Fibroblast of mammary gland (primary cell): ENCODE measurements around the gene SLC1A6.
A peak's percentile ranks its signal among the peaks of the same experiment; 100 is the strongest.
"Not testable (repeated sequence)": the region's sequence is repeated elsewhere in the genome, so short reads cannot be mapped to it uniquely, and the experiment has no call there.

Experiments used
- DNase-seq: peaks from one replicate; pipeline ENCODE4 v3.0.0-alpha.2; 2010; ENCODE audit warnings: low read depth
- H3K4me3 ChIP-seq: 2 replicates; pipeline ENCODE4 v1.5.1; 2011; ENCODE audit warnings: low read depth, mild to moderate bottlenecking, low read length, moderate library complexity; ENCODE audit not compliant: control insufficient read depth
- TF ChIP-seq, protein P1 (sequence below): conservative IDR thresholded peaks from 2 replicates; pipeline ENCODE4 v1.5.1; 2011; ENCODE audit warnings: low read depth, low read length, inconsistent platforms; ENCODE audit not compliant: control insufficient read depth, insufficient read depth

Gene SLC1A6

DNA sequence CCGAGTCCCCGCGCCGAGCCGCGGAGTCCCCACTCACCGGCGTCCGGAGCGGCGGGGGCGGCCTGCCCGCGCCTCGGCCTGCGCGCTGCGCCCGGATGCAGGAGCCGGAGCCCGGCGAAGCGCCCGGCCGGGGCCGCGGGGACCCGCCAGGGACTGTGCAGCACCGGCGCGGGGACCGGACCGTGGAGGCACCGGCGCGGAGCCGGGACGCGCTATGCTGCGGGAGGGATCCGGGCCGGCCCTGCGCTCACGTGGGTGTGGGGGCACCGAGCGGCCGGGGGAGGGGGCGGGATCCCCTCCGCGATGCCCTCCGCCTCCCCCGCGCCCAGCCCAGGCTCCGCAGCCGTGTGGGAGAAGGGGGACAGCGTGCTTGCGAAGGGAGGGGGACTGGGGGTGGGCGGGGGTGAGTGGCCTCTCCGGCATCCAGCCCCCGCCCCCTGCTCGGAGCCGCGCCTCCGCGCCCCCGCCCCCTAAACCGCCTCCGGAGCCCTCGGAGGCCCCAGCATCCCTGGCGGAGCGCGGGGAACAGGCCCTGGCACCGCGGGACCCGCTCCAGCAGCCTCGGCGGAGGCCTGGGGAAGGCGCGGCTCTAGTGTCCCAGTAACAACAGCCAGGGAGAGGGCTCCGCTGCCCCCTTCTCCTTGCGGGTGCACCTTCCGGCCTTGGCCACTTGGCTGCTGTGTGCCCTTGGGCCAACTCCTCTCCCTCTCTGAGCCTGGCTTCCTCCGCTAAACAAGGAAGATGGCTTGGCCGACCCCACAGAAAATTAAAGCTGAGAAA lies at the start of gene SLC1A6:
Gene SLC1A6, minus strand, starts transcription at position 389 of the 780 bp plus-strand sequence. CDS start 6,954 bp downstream, outside the sequence.
- TF ChIP-seq, protein P1, sequence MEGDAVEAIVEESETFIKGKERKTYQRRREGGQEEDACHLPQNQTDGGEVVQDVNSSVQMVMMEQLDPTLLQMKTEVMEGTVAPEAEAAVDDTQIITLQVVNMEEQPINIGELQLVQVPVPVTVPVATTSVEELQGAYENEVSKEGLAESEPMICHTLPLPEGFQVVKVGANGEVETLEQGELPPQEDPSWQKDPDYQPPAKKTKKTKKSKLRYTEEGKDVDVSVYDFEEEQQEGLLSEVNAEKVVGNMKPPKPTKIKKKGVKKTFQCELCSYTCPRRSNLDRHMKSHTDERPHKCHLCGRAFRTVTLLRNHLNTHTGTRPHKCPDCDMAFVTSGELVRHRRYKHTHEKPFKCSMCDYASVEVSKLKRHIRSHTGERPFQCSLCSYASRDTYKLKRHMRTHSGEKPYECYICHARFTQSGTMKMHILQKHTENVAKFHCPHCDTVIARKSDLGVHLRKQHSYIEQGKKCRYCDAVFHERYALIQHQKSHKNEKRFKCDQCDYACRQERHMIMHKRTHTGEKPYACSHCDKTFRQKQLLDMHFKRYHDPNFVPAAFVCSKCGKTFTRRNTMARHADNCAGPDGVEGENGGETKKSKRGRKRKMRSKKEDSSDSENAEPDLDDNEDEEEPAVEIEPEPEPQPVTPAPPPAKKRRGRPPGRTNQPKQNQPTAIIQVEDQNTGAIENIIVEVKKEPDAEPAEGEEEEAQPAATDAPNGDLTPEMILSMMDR, result no peak
- no peak for DNase-seq
- no peak within 1 kb of the TSS for H3K4me3 ChIP-seq

DNA sequence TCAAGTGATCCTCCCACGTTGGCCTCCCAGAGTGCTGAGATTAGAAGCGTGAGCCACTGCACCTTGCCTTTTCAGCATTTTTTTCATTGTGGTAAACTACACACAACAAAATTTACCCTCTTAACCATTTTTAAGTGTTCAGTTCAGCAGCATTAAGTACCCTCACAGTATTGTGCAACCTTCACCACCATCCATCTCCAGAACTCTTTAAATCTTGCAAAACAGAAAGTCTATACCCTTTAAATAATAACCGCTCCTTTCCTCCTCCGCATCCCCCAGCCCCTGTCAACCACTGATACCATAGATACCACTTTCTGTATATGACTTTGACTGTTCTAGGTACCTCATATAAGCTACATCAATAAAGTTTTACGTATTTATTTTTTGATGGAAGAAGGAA lies 48.8 kb upstream of the SLC1A6 start:
- no peak overlapping the region for H3K4me3 ChIP-seq
- TF ChIP-seq, protein P1, result no peak
- DNase-seq, result no peak

DNA sequence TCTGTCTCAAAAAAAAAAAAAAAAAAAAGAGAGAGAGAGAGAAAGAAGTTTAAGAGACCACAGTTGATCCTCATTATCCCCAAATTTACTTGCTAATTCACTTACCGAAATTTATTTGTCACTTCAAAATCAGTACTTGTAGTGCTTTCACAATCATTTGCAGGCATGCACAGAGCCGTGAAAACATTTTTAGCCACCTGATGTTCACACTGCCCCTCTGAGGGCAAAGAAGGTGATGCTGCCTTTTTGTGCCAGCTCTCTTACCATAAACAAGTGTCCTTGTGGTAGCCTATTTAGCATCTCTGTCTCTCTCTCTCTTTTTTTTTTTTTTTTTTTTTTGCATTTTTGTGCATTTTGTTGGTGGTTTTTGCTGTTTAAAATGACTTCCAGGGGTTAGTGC lies 45.6 kb upstream of the SLC1A6 start:
- no peak for DNase-seq
- no peak overlapping the region for H3K4me3 ChIP-seq
- TF ChIP-seq, protein P1, result no peak

DNA sequence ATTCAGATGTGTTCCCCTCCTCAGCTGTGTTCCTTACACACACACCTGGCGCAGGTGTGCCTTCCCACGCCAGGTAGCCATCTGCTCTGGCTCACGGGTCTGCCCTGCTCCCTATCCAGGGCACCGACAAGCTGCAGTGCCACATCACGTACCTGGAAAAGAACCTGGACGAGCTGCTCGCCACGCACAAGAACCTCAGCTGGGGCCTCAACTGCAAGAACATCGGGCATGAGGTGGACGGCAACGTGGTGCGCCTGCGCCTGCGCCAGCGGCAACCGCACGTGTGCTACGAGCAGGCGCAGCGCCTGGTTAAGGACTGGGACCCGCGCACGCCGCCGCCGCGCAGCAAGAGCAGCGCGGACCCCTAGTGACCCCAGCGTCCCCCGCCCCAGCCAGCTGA lies 43.1 kb upstream of the SLC1A6 start:
- TF ChIP-seq, protein P1, result no peak
- no peak overlapping the region for H3K4me3 ChIP-seq

DNA sequence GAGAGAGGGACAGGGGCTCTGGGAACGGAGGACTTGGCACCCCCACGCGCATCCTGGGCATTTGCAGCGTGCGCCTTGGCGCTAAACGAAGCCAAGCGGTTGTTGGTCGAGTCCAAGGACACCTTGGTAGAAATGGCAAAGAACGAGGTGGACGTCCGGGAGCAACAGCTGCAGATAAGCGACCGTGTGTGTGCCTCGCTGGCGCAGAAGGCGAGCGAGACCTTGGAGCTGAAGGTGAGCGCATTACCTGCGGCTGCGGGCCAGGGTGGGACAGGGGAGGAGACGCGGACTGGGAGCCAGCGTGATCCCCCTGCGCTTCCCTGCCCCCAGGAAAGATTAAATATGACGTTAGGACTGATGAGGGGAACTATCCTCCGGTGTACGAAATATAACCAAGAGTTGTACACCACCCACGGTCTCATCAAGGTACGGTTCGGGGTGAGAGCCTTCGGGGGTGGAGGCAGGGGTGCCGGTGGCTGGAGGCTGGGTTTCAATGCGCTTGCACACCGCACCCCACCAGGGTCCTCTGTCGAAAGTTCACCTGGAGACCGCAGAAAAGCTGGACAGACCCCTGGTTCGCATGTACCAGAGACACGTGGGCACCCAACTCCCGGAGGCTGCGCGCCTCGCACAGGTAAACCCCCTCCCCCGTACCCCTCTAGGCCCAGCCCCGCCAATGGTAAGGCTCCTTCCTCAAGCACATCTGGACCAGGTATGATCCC lies 41.8 kb upstream of the SLC1A6 start:
- H3K4me3 ChIP-seq, result no peak overlapping the region
- DNase-seq, result no peak
- TF ChIP-seq, protein P1, result no peak

More for the DNA sequence above, 43.1 kb upstream of the SLC1A6 start:
- no peak for DNase-seq

DNA sequence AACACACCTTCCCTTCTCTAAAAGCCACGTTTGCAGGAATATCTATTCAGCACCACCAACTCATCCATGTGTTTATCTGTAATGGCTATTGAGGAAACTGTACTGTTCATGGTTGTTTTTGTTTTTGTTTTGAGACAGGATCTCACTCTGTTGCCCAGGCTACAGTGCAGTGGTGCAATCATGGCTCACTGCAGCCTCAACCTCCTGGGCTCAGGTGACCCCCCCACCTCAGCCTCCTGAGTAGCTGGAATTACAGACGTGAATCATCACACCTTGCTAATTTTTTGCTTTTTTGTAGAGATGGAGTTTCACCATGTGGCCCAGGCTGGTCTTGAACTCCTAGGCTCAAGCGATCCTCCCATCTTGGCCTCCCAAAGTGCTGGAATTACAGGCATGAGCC lies 39.2 kb upstream of the SLC1A6 start:
- DNase-seq, result not testable (repeated sequence)

DNA sequence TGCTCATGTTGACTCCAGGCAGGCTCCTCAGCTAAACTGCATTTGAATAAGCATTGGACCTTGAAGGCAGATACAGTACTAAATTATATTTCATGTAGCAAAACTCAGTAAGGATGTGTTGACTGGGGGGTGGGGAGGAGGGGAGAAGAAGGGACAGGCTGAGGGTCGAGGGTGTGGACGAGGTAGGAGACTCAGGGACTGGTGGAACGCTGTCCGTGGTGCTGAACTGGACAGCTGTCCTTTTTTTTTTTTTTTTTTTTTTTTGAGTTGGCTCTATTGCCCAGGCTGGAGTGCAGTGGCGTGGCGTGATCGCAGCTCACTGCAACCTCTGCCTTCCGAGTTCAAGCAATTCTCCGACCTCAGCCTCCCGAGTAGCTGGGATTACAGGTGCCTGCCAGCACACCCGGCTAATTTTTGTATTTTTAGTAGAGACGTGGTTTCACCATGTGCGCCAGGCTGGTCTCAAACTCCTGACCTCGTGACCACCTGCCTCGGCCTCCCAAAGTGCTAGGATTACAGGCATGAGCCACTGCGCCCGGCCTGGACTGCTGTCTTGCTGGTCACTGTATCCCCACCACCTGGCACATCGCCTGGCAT lies 36.4 kb upstream of the SLC1A6 start:
- H3K4me3 ChIP-seq, result no peak overlapping the region
- DNase-seq, result peak; percentile 3
- TF ChIP-seq, protein P1, result no peak

More for the DNA sequence above, 39.2 kb upstream of the SLC1A6 start:
- not testable (repeated sequence) for H3K4me3 ChIP-seq
